GM12865 (cell line): Measurements from ENCODE around the gene CACNA1I.

Source experiments
- DNase-seq: peaks from one replicate; pipeline ENCODE4 v3.0.0; 2010; ENCODE audit warnings: low read depth
- H3K4me3 ChIP-seq: 2 replicates; pipeline ENCODE4 v1.5.1; 2011; ENCODE audit warnings: mild to moderate bottlenecking, low read depth, low read length, control low read depth
- TF ChIP-seq, protein P1 (sequence below): IDR thresholded peaks from 2 replicates; pipeline ENCODE4 v1.5.1; 2011; ENCODE audit warnings: low read length, control low read depth, low read depth, inconsistent platforms; ENCODE audit not compliant: insufficient read depth; ENCODE audit errors: missing control alignments

Gene CACNA1I

DNA sequence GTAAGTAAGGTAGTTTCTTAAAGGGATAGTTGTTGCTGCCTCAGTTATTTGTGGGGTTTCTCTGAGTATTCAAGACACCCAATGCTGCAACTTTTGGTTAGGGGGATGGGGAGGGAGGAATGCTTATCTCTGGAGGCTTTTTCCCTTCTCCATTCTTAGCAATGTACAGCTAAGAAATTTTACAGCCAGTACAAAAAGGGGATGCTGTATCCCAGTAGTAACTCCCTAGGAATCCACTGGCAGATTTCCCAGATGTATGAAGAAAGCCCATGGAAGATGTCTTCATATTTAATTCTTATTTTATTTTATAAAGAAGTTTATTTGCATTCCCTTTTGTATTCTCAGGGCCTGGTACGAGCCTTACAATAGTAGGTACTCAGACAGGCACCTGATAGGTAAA is 168.2 kb downstream of the CACNA1I start:
- no peak overlapping the region for H3K4me3 ChIP-seq
- DNase-seq, result no peak
- TF ChIP-seq, protein P1, sequence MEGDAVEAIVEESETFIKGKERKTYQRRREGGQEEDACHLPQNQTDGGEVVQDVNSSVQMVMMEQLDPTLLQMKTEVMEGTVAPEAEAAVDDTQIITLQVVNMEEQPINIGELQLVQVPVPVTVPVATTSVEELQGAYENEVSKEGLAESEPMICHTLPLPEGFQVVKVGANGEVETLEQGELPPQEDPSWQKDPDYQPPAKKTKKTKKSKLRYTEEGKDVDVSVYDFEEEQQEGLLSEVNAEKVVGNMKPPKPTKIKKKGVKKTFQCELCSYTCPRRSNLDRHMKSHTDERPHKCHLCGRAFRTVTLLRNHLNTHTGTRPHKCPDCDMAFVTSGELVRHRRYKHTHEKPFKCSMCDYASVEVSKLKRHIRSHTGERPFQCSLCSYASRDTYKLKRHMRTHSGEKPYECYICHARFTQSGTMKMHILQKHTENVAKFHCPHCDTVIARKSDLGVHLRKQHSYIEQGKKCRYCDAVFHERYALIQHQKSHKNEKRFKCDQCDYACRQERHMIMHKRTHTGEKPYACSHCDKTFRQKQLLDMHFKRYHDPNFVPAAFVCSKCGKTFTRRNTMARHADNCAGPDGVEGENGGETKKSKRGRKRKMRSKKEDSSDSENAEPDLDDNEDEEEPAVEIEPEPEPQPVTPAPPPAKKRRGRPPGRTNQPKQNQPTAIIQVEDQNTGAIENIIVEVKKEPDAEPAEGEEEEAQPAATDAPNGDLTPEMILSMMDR, result no peak
